Activated CD8-positive, alpha-beta T cell treated with anti-CD3 and anti-CD28 coated beads for 36 hours (primary cell): Measurements from ENCODE around the gene CDKN2B. TPM values are rescaled to one million over a fixed set of nuclear protein-coding genes. Genes with fewer than 3 reads are reported as not detected.

ENCODE experiments used
- ATAC-seq: fragments of 200-7000 bp; cut with Tn5 transposase; one replicate; pipeline ENCODE4 v1.10.0; 2021; ENCODE audit warnings: mild to moderate bottlenecking, moderate library complexity
- CTCF ChIA-PET: fragments of 350-600 bp; sonication (Branson Sonifier 250); formaldehyde crosslinking; loops from one replicate; lab custom pipeline; 2021; ENCODE audit warnings: antibody characterized with exemption; lab: Charles Lee
- POLR2A ChIA-PET: fragments of 350-600 bp; sonication (Branson Sonifier 250); formaldehyde crosslinking; loops from one replicate; lab custom pipeline; 2021; ENCODE audit warnings: antibody characterized with exemption; lab: Charles Lee
- DNase-seq: peaks from one replicate; pipeline ENCODE4 v3.0.0-alpha.2; 2020
- H3K27ac Mint-ChIP-seq: one replicate; pipeline ENCODE4 v1.8.0; 2021; ENCODE audit warnings: mild to moderate bottlenecking, mixed read lengths
- H3K27me3 Mint-ChIP-seq: one replicate; pipeline ENCODE4 v1.8.0; 2021; ENCODE audit warnings: mixed read lengths
- H3K36me3 Mint-ChIP-seq: one replicate; pipeline ENCODE4 v1.8.0; 2021; ENCODE audit warnings: low read depth, mixed read lengths
- H3K4me1 Mint-ChIP-seq: one replicate; pipeline ENCODE4 v1.8.0; 2021; ENCODE audit warnings: low read depth, mixed read lengths
- H3K4me3 Mint-ChIP-seq: one replicate; pipeline ENCODE4 v1.8.0; 2021; ENCODE audit warnings: mild to moderate bottlenecking, moderate library complexity, mixed read lengths
- H3K9me3 Mint-ChIP-seq: one replicate; pipeline ENCODE4 v1.8.0; 2021; ENCODE audit warnings: mixed read lengths
- CTCF ChIP-seq: fragments of 200-600 bp; IDR thresholded peaks from one replicate; pipeline ENCODE4 v1.8.0; 2022; ENCODE audit warnings: antibody characterized with exemption, mild to moderate bottlenecking
- intact Hi-C: fragments of 100-400 bp; cut with micrococcal nuclease; formaldehyde crosslinking; loops from one replicate; pipeline ENCODE4 v1.10.0; 2022
- total RNA-seq, 2 experiments: library from RNA; stranded (reverse); gene quantifications; one replicate each; pipeline ENCODE4 v1.2.3, GENCODE V29; 2021

The CDKN2B gene
- total RNA-seq, 2 experiments from 2014 or later, result not detected

GRCh38 chr9:21991072-21991959 lies 17.8 kb downstream of the CDKN2B start:
- Mint-ChIP-seq H3K9me3 (no peaks in the 10 kb centered on the region), H3K27ac (no peak overlapping the region), H3K4me1 (peaks cover 12% of the 10 kb centered on the region), H3K4me3 (no peak overlapping the region), H3K27me3 (peaks cover 57% of the 10 kb centered on the region), H3K36me3 (peaks cover 5% of the 10 kb centered on the region)
- CTCF ChIA-PET, result interaction anchor here (1.0 to 4.8 kb wide), 3 partner anchors 10 to 23 kb away, joined by 3 to 30 read pairs (median 4); partner anchors contain the start of gene CDKN2B
- DNase-seq, result no peak
- intact Hi-C loops, result no loop called here
- no peak for ATAC-seq
- POLR2A ChIA-PET, result no interaction called here
- no peak for TF ChIP-seq CTCF

- H3K4me3 Mint-ChIP-seq, result no peak overlapping the region
- CTCF ChIA-PET, result interaction anchor here (0.7 to 4.8 kb wide), 2 partner anchors 19 to 136 kb away, joined by 3 to 30 read pairs; partner anchors contain the start of gene CDKN2B
- H3K27ac Mint-ChIP-seq, result no peak overlapping the region
- peaks cover 10% of the 10 kb centered on the region for H3K4me1 Mint-ChIP-seq
- no peak for TF ChIP-seq CTCF
- H3K27me3 Mint-ChIP-seq, result peaks cover 57% of the 10 kb centered on the region
- peaks cover 5% of the 10 kb centered on the region for H3K36me3 Mint-ChIP-seq
- intact Hi-C loops, result no loop called here
- ATAC-seq (no peak), DNase-seq (no peak)
- POLR2A ChIA-PET, result no interaction called here
- H3K9me3 Mint-ChIP-seq, result no peaks in the 10 kb centered on the region
Measured at GRCh38 chr9:21989440-21990189, 19.5 kb downstream of the CDKN2B start.

GRCh38 chr9:21988056-21988990 lies 20.8 kb downstream of the CDKN2B start:
- peaks cover 6% of the 10 kb centered on the region for H3K4me1 Mint-ChIP-seq
- ChIA-PET CTCF (no interaction called here), POLR2A (no interaction called here)
- DNase-seq (no peak), ATAC-seq (no peak)
- H3K4me3 Mint-ChIP-seq, result no peak overlapping the region
- intact Hi-C loops, result no loop called here
- H3K36me3 Mint-ChIP-seq, result peaks cover 5% of the 10 kb centered on the region
- H3K27ac Mint-ChIP-seq, result no peak overlapping the region
- no peak for TF ChIP-seq CTCF
- H3K9me3 Mint-ChIP-seq, result no peaks in the 10 kb centered on the region
- H3K27me3 Mint-ChIP-seq, result peaks cover 62% of the 10 kb centered on the region

- DNase-seq (no peak), ATAC-seq (no peak)
- intact Hi-C loops, result no loop called here
- Mint-ChIP-seq H3K36me3 (peaks cover 5% of the 10 kb centered on the region), H3K27ac (no peak overlapping the region), H3K27me3 (peaks cover 63% of the 10 kb centered on the region), H3K9me3 (no peaks in the 10 kb centered on the region), H3K4me1 (peaks cover 4% of the 10 kb centered on the region), H3K4me3 (no peak overlapping the region)
- TF ChIP-seq CTCF, result no peak
- CTCF ChIA-PET, result interaction anchor here (0.7 to 6.9 kb wide), 5 partner anchors 22 to 252 kb away, joined by 3 to 37 read pairs (median 3); partner anchors contain the start of gene CDKN2B
- POLR2A ChIA-PET, result interaction anchor here (1.0 kb wide), 1 partner anchor 10 kb away, joined by 3 read pairs; no protein-coding TSS in a partner anchor
Measured at GRCh38 chr9:21985964-21986667, 23.0 kb downstream of the CDKN2B start.
